GM12878 (cell line): Measurements from ENCODE around the gene NDUFV2.

Experiments used
- TF ChIP-seq, protein P1 (sequence below), 3 experiments: IDR thresholded peaks in 2 of 3; conservative IDR thresholded peaks in 1 of 3; 2 replicates each; pipeline ENCODE4 v1.5.1; 2011; ENCODE audit warnings: low read depth in 3 of 3, low read length in 3 of 3, mild to moderate bottlenecking in 3 of 3, control low read depth in 2 of 3, moderate library complexity in 2 of 3, inconsistent platforms in 1 of 3, mixed read lengths in 1 of 3; ENCODE audit not compliant: control insufficient read depth in 2 of 3, insufficient read depth in 1 of 3; ENCODE audit errors: extremely low read depth in 1 of 3
- TF ChIP-seq, protein P2 (sequence below): fragments of 150-350 bp; IDR thresholded peaks from 2 replicates; pipeline ENCODE4 v1.6.1; 2016; ENCODE audit warnings: low read depth, low read length

DNA sequence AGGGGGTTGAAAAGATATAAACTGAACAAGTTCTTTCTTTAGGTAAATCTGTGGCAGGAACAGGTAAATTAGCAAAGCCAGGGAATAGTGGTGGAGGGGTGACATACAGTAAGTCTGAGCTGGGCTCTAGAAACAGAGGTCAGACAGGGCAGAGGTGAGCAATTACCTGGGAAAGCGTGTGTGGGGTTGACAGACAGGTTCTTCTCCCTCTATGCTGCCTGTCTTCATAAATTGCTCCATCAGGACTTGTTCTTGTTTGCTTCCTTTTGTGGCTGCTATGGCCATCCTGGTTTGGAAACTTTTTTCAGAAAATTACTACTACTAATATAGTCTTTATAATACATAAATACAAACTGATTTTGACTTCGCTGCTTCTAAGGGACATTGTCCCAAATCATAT lies 30.7 kb downstream of the NDUFV2 start:
- TF ChIP-seq, protein P1, sequence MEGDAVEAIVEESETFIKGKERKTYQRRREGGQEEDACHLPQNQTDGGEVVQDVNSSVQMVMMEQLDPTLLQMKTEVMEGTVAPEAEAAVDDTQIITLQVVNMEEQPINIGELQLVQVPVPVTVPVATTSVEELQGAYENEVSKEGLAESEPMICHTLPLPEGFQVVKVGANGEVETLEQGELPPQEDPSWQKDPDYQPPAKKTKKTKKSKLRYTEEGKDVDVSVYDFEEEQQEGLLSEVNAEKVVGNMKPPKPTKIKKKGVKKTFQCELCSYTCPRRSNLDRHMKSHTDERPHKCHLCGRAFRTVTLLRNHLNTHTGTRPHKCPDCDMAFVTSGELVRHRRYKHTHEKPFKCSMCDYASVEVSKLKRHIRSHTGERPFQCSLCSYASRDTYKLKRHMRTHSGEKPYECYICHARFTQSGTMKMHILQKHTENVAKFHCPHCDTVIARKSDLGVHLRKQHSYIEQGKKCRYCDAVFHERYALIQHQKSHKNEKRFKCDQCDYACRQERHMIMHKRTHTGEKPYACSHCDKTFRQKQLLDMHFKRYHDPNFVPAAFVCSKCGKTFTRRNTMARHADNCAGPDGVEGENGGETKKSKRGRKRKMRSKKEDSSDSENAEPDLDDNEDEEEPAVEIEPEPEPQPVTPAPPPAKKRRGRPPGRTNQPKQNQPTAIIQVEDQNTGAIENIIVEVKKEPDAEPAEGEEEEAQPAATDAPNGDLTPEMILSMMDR (IDR thresholded peaks at IDR 0.05 in 2 of 3, conservative IDR thresholded peaks at IDR 0.05 in 1 of 3; ENCODE audit: control insufficient read depth in 2 of 3, extremely low read depth in 1 of 3, insufficient read depth in 1 of 3, low read depth in 3 of 3, low read length in 3 of 3): no peak
- TF ChIP-seq, protein P2, sequence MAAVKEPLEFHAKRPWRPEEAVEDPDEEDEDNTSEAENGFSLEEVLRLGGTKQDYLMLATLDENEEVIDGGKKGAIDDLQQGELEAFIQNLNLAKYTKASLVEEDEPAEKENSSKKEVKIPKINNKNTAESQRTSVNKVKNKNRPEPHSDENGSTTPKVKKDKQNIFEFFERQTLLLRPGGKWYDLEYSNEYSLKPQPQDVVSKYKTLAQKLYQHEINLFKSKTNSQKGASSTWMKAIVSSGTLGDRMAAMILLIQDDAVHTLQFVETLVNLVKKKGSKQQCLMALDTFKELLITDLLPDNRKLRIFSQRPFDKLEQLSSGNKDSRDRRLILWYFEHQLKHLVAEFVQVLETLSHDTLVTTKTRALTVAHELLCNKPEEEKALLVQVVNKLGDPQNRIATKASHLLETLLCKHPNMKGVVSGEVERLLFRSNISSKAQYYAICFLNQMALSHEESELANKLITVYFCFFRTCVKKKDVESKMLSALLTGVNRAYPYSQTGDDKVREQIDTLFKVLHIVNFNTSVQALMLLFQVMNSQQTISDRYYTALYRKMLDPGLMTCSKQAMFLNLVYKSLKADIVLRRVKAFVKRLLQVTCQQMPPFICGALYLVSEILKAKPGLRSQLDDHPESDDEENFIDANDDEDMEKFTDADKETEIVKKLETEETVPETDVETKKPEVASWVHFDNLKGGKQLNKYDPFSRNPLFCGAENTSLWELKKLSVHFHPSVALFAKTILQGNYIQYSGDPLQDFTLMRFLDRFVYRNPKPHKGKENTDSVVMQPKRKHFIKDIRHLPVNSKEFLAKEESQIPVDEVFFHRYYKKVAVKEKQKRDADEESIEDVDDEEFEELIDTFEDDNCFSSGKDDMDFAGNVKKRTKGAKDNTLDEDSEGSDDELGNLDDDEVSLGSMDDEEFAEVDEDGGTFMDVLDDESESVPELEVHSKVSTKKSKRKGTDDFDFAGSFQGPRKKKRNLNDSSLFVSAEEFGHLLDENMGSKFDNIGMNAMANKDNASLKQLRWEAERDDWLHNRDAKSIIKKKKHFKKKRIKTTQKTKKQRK: no peak
